Measurements from ENCODE around the gene TBL1XR1. TPM values are rescaled to one million over a fixed set of nuclear protein-coding genes. Genes with fewer than 3 reads are reported as not detected.

The TBL1XR1 gene
- total and polyA plus RNA-seq, 2 of the 13 experiments (the other 11 are each of a cell fraction or from before 2014, with no cell fraction given) = 57.7 to 62.5 TPM

- peak; percentile 48 for TF ChIP-seq ZFY (CRISPR knock-in tag; IDR thresholded peaks at IDR 0.05)
- TF ChIP-seq BRF2 (CRISPR knock-in tag; IDR thresholded peaks at IDR 0.05) = no peak
- no peak; the same call in 1 of the 2 replicates for TF ChIP-seq TAF1 (CRISPR knock-in tag; IDR thresholded peaks at IDR 0.05)
- no peak for TF ChIP-seq PPARG (CRISPR knock-in tag; conservative IDR thresholded peaks at IDR 0.05)
- no peak for TF ChIP-seq ETS1 (CRISPR knock-in tag; IDR thresholded peaks at IDR 0.05)
- peak; percentile 45 for TF ChIP-seq ZFX (CRISPR knock-in tag; IDR thresholded peaks at IDR 0.05; ENCODE audit: low read depth)
- no peak for TF ChIP-seq NFATC3 (CRISPR knock-in tag; IDR thresholded peaks at IDR 0.05)
- no peak for TF ChIP-seq ZFP62 (CRISPR knock-in tag; IDR thresholded peaks at IDR 0.05)
- TF ChIP-seq RBFOX2 (IDR thresholded peaks at IDR 0.05; ENCODE audit: low read depth, low read length) = no peak
- TF ChIP-seq ZFAT (CRISPR knock-in tag; conservative IDR thresholded peaks at IDR 0.05) = no peak
- no peak for TF ChIP-seq THAP7 (CRISPR knock-in tag; IDR thresholded peaks at IDR 0.05)
- TF ChIP-seq ARID4A (CRISPR knock-in tag; IDR thresholded peaks at IDR 0.05; ENCODE audit: borderline replicate concordance) = peak; percentile 34; the same call in 1 of the 2 replicates
- no peak for TF ChIP-seq TCF7L2 (IDR thresholded peaks at IDR 0.05; ENCODE audit: low read depth, low read length)
- TF ChIP-seq CHD2 (IDR thresholded peaks at IDR 0.05; ENCODE audit: low read depth, low read length) = 0 out of 2 replicates have a peak, but pooled peaks have one; percentile 8
- TF ChIP-seq HOXA3 (CRISPR knock-in tag; IDR thresholded peaks at IDR 0.05) = no peak
- no peak for TF ChIP-seq PHF20 (CRISPR knock-in tag; IDR thresholded peaks at IDR 0.05)
- no peak for TF ChIP-seq AFF4 (CRISPR knock-in tag; IDR thresholded peaks at IDR 0.05)
- TF ChIP-seq MIER2 (CRISPR knock-in tag; IDR thresholded peaks at IDR 0.05) = no peak
These were observed 734 bp downstream of the TBL1XR1 start (continued) for GRCh38 chr3:177196456-177197040.
